Natural killer cell (primary cell): ENCODE measurements around the gene DPM2. TPM values are rescaled to one million over a fixed set of nuclear protein-coding genes. Genes with fewer than 3 reads are reported as not detected.

ENCODE experiments used
- ATAC-seq, 3 donors: fragments of 150-1000 bp in 2 of 3; fragments of 200-7000 bp in 1 of 3; cut with Tn5 transposase; 1 replicate in 1 of 3; 2 replicates in 2 of 3; pipeline ENCODE4 v1.10.0; 2021; ENCODE audit warnings: mild to moderate bottlenecking in 2 of 3, moderate library complexity in 2 of 3
- DNase-seq, 2 donors: peaks; one replicate each; pipeline versions ENCODE4 v3.0.0 to v3.0.0-alpha.2; 2013 to 2021; ENCODE audit warnings: mixed read lengths in 1 of 2
- H3K27ac ChIP-seq: one replicate; pipeline ENCODE4 v1.5.1; 2013; ENCODE audit warnings: mild to moderate bottlenecking, low read length
- H3K27me3 ChIP-seq: one replicate; pipeline ENCODE4 v1.6.1; 2013; ENCODE audit warnings: low read length; ENCODE audit not compliant: control insufficient read depth, insufficient read depth
- H3K36me3 ChIP-seq: one replicate; pipeline ENCODE4 v1.6.1; 2013; ENCODE audit warnings: low read length; ENCODE audit not compliant: control insufficient read depth, insufficient read depth
- H3K4me1 ChIP-seq: one replicate; pipeline ENCODE4 v1.6.1; 2013; ENCODE audit warnings: low read length; ENCODE audit not compliant: control insufficient read depth, insufficient read depth
- H3K4me3 ChIP-seq: one replicate; pipeline ENCODE4 v1.5.1; 2013; ENCODE audit warnings: low read length
- H3K9me3 ChIP-seq: one replicate; pipeline ENCODE4 v1.6.1; 2013; ENCODE audit warnings: low read length; ENCODE audit not compliant: control insufficient read depth, insufficient read depth
- H3K27ac Mint-ChIP-seq, 2 donors: one replicate each; pipeline ENCODE4 v1.8.0; 2022; ENCODE audit warnings: mild to moderate bottlenecking in 2 of 2, mixed read lengths in 2 of 2, moderate library complexity in 1 of 2
- H3K27me3 Mint-ChIP-seq, 2 donors: one replicate each; pipeline ENCODE4 v1.8.0; 2022; ENCODE audit warnings: low read depth in 2 of 2, mixed read lengths in 2 of 2
- H3K36me3 Mint-ChIP-seq: one replicate; pipeline ENCODE4 v1.8.0; 2022; ENCODE audit warnings: mixed read lengths
- H3K4me1 Mint-ChIP-seq, 2 donors: one replicate each; pipeline ENCODE4 v1.8.0; 2022; ENCODE audit warnings: mixed read lengths in 2 of 2
- H3K4me3 Mint-ChIP-seq: one replicate; pipeline ENCODE4 v1.8.0; 2022; ENCODE audit warnings: mild to moderate bottlenecking, moderate library complexity, mixed read lengths
- H3K9me3 Mint-ChIP-seq, 2 donors: one replicate each; pipeline ENCODE4 v1.8.0; 2022; ENCODE audit warnings: mixed read lengths in 2 of 2
- CTCF ChIP-seq: fragments of 200-600 bp; IDR thresholded peaks from one replicate; pipeline ENCODE4 v1.8.0; 2022; ENCODE audit warnings: antibody characterized with exemption
- WGBS: methylation state at CpG from one replicate; pipeline ENCODE4 v1.1.7; 2013; ENCODE audit warnings: missing lambda C conversion rate; ENCODE audit not compliant: insufficient coverage; 5-methylcytosine and 5-hydroxymethylcytosine counted together
- intact Hi-C: fragments of 100-400 bp; cut with micrococcal nuclease; formaldehyde crosslinking; loops from one replicate; pipeline ENCODE4 v1.14.2; 2022
- total RNA-seq, 4 donors: library from RNA; stranded (reverse); fragments of 120-200 nt in 1 of 4; gene quantifications; one replicate each; pipeline versions ENCODE4 v1.2.3 to v1.2.4, GENCODE V29; 2013 to 2022

DPM2 gene
- total RNA-seq, 3 donors from 2014 or later (not counting 1 experiment from before 2014, with no cell fraction given): 22.9 to 31.4 (median 24.1) TPM

- no peaks in the 10 kb centered on the region for H3K36me3 Mint-ChIP-seq
- H3K4me3 Mint-ChIP-seq: no peak overlapping the region
- Histone ChIP-seq H3K36me3 (peaks cover 28% of the 10 kb centered on the region), H3K27me3 (no peaks in the 10 kb centered on the region), H3K4me1 (peaks cover 17% of the 10 kb centered on the region), H3K9me3 (no peaks in the 10 kb centered on the region), H3K27ac (no peak overlapping the region), H3K4me3 (no peak overlapping the region)
- intact Hi-C loops: loop anchor here (1.0 to 5.0 kb wide), 2 partner anchors 92 to 174 kb away; no protein-coding TSS in a partner anchor
- no peak for ATAC-seq
- TF ChIP-seq CTCF: no peak
- no peaks in the 10 kb centered on the region for H3K9me3 Mint-ChIP-seq
- H3K27ac Mint-ChIP-seq: peak overlapping the region in 1 of 2 donors; percentile 22
- WGBS: 77% methylated on average over 14 of the region's 14 CpGs
- no peaks in the 10 kb centered on the region for H3K27me3 Mint-ChIP-seq
- peaks cover 0 to 14% of the 10 kb centered on the region in 2 donors for H3K4me1 Mint-ChIP-seq
- no peak for DNase-seq
These were observed 5.5 kb upstream of the DPM2 start for GRCh38 chr9:127943011-127943662.

- 73% methylated on average over 17 of the region's 18 CpGs for WGBS
- Histone ChIP-seq H3K27ac (no peak overlapping the region), H3K36me3 (peaks cover 28% of the 10 kb centered on the region), H3K4me1 (peaks cover 23% of the 10 kb centered on the region), H3K27me3 (no peaks in the 10 kb centered on the region), H3K4me3 (no peak overlapping the region), H3K9me3 (no peaks in the 10 kb centered on the region)
- no peak overlapping the region for H3K4me3 Mint-ChIP-seq
- intact Hi-C loops: loop anchor here (1.0 to 5.0 kb wide), 2 partner anchors 93 to 175 kb away; no protein-coding TSS in a partner anchor
- H3K27ac Mint-ChIP-seq: peak overlapping the region in 1 of 2 donors; percentile 22
- ATAC-seq (peak; percentile 73 to 81 (median 75)), DNase-seq (peak; percentile 45 to 75)
- H3K36me3 Mint-ChIP-seq: no peaks in the 10 kb centered on the region
- peaks cover 6 to 20% of the 10 kb centered on the region in 2 donors for H3K4me1 Mint-ChIP-seq
- no peaks in the 10 kb centered on the region for H3K27me3 Mint-ChIP-seq
- TF ChIP-seq CTCF: peak; percentile 86
- H3K9me3 Mint-ChIP-seq: no peaks in the 10 kb centered on the region
These were observed 4.8 kb upstream of the DPM2 start for GRCh38 chr9:127942216-127943010.

- H3K4me3 ChIP-seq: no peak overlapping the region
- no peak overlapping the region for H3K4me3 Mint-ChIP-seq
- peaks cover 28% of the 10 kb centered on the region for H3K36me3 ChIP-seq
- intact Hi-C loops: loop anchor here (5.0 kb wide), 1 partner anchor 175 kb away; no protein-coding TSS in a partner anchor
- H3K27ac ChIP-seq: no peak overlapping the region
- no peaks in the 10 kb centered on the region for H3K27me3 Mint-ChIP-seq
- H3K9me3 Mint-ChIP-seq: no peaks in the 10 kb centered on the region
- H3K4me1 Mint-ChIP-seq: peaks cover 11 to 25% of the 10 kb centered on the region in 2 donors
- no peak overlapping the region for H3K27ac Mint-ChIP-seq
- peaks cover 29% of the 10 kb centered on the region for H3K4me1 ChIP-seq
- H3K36me3 Mint-ChIP-seq: no peaks in the 10 kb centered on the region
- DNase-seq (no peak), ATAC-seq (no peak)
- no peaks in the 10 kb centered on the region for H3K9me3 ChIP-seq
- H3K27me3 ChIP-seq: no peaks in the 10 kb centered on the region
- no peak for TF ChIP-seq CTCF
- WGBS: 92% methylated on average over 3 of the region's 3 CpGs
These were observed 4.2 kb upstream of the DPM2 start for GRCh38 chr9:127941961-127942215.
